OCI-LY3 (cell line): Measurements from ENCODE around the gene OSTM1.
"Not testable (repeated sequence)": the region's sequence is repeated elsewhere in the genome, so short reads cannot be mapped to it uniquely, and the experiment has no call there.

ENCODE experiments used
- H2AFZ ChIP-seq: fragments of 200-600, 300-600 bp; shearing (Covaris generic); 2 replicates; pipeline ENCODE4 v1.6.0; 2014; ENCODE audit warnings: antibody characterized with exemption, low read depth, low read length
- H3K27ac ChIP-seq: fragments of 200-600, 300-600 bp; sonication (generic); 2 replicates; pipeline ENCODE4 v1.5.1; 2014; ENCODE audit warnings: mild to moderate bottlenecking, low read length, moderate library complexity, mixed read lengths
- H3K27me3 ChIP-seq: fragments of 200-600, 300-600 bp; sonication (generic); 2 replicates; pipeline ENCODE4 v1.6.1; 2014; ENCODE audit warnings: low read depth, low read length, mixed read lengths
- H3K36me3 ChIP-seq: fragments of 200-600, 300-600 bp; sonication (generic); replicated peaks from 2 replicates; pipeline ENCODE3; 2014; ENCODE audit warnings: low read depth, low read length, mixed read lengths
- H3K4me1 ChIP-seq: fragments of 300-600, 200-600 bp; sonication (generic); 2 replicates; pipeline ENCODE4 v1.6.1; 2014; ENCODE audit warnings: low read length, mixed read lengths
- H3K4me2 ChIP-seq: fragments of 200-600, 300-600 bp; sonication (generic); 2 replicates; pipeline ENCODE4 v1.6.1; 2014; ENCODE audit warnings: low read length, mixed read lengths
- H3K4me3 ChIP-seq: fragments of 300-600, 200-600 bp; sonication (generic); 2 replicates; pipeline ENCODE4 v1.5.1; 2014; ENCODE audit warnings: antibody characterized with exemption, mild to moderate bottlenecking, low read length, moderate library complexity
- H3K79me2 ChIP-seq: fragments of 300-600, 200-600 bp; shearing (Covaris generic); 2 replicates; pipeline ENCODE4 v1.6.1; 2014; ENCODE audit warnings: mild to moderate bottlenecking, low read length, mixed read lengths
- H3K9ac ChIP-seq: fragments of 300-600, 200-600 bp; shearing (Covaris generic); 2 replicates; pipeline ENCODE4 v1.6.0; 2014; ENCODE audit warnings: mild to moderate bottlenecking, low read length, moderate library complexity
- H3K9me3 ChIP-seq: fragments of 200-600, 300-600 bp; shearing (Covaris generic); 2 replicates; pipeline ENCODE4 v1.6.1; 2014; ENCODE audit warnings: low read length, mixed read lengths; ENCODE audit not compliant: insufficient read depth
- H4K20me1 ChIP-seq: fragments of 200-600, 300-600 bp; sonication (generic); 2 replicates; pipeline ENCODE4 v1.6.1; 2016; ENCODE audit warnings: low read length, mixed read lengths; ENCODE audit not compliant: insufficient read depth
- CTCF ChIP-seq: fragments of 200-600, 300-600 bp; sonication (generic); IDR thresholded peaks from 2 replicates; pipeline ENCODE4 v1.5.1; 2014; ENCODE audit warnings: antibody characterized with exemption, low read length, low read depth
- EZH2phosphoT487 ChIP-seq: fragments of 200-600 bp; shearing (Covaris generic); IDR thresholded peaks from 2 replicates; pipeline ENCODE4 v1.6.1; 2018; ENCODE audit warnings: antibody characterized with exemption, mixed run types, low read depth

Gene OSTM1

DNA sequence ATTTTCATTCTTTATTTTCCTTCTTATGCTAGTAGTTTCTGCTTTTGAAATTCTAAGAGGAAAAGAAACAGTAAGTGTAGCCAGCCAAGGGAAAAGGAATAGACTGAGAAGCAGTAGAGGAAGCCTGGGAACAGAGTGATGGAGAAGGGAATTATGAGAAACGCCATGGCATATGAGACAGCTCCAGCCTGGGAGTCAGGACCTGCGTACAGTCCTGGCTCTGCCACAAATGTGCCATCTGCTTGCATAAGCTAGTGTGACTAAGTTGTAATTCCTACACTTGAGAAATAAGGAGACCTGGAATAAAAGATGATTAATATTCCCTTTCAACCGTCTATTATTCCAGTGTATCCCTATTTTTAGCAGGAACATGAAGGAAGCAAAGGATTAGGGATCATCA lies 47.5 kb downstream of the OSTM1 start:
- no peak overlapping the region for H3K4me3 ChIP-seq
- H3K27me3 ChIP-seq, result no peaks in the 10 kb centered on the region
- H3K9ac ChIP-seq, result no peak overlapping the region
- H4K20me1 ChIP-seq, result no peaks in the 10 kb centered on the region
- no peak overlapping the region for H3K27ac ChIP-seq
- no peak overlapping the region for H3K4me2 ChIP-seq
- H3K4me1 ChIP-seq, result no peaks in the 10 kb centered on the region
- no peaks in the 10 kb centered on the region for H3K36me3 ChIP-seq
- H3K9me3 ChIP-seq, result no peaks in the 10 kb centered on the region
- no peak for TF ChIP-seq EZH2phosphoT487
- TF ChIP-seq CTCF, result no peak
- no peaks in the 10 kb centered on the region for H3K79me2 ChIP-seq
- no peak overlapping the region for H2AFZ ChIP-seq

DNA sequence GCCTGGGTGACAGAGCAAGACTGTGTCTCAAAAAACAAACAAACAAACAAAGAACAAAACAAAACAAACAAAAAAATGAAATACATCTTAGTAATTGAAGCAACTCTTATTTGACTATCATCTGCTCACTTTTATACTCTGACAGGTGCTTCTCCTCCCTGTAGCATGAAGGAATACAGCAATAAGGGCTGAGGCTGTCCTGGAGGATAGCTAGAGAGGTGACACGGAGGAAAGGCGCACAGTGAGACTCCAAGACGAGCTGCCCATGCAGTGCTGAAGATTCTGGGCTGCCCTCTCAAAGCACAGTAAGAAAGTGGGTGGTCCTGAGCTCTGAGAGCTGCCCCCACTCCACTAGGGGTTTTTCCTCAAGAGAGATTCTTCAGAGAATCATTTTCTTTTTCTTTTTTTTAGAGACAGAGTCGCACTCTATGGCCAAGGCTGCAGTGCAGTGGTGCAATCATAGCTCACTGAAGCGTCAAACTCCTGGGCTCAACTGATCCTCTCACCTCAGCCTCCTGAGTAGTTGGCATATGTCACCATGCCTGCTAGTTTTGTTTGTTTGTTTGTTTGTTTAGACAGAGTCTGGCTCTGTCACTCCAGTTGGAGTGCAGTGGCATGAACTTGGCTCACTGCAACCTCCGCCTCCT lies 50.0 kb downstream of the OSTM1 start:
- no peaks in the 10 kb centered on the region for H4K20me1 ChIP-seq
- H3K27me3 ChIP-seq, result no peaks in the 10 kb centered on the region
- H3K79me2 ChIP-seq, result no peaks in the 10 kb centered on the region
- no peaks in the 10 kb centered on the region for H3K9me3 ChIP-seq
- no peak overlapping the region for H3K27ac ChIP-seq
- H3K4me1 ChIP-seq, result no peaks in the 10 kb centered on the region
- H2AFZ ChIP-seq, result no peak overlapping the region
- no peak for TF ChIP-seq CTCF
- no peak for TF ChIP-seq EZH2phosphoT487
- H3K36me3 ChIP-seq, result no peaks in the 10 kb centered on the region
- H3K4me2 ChIP-seq, result no peak overlapping the region
- no peak overlapping the region for H3K9ac ChIP-seq
- H3K4me3 ChIP-seq, result no peak overlapping the region

DNA sequence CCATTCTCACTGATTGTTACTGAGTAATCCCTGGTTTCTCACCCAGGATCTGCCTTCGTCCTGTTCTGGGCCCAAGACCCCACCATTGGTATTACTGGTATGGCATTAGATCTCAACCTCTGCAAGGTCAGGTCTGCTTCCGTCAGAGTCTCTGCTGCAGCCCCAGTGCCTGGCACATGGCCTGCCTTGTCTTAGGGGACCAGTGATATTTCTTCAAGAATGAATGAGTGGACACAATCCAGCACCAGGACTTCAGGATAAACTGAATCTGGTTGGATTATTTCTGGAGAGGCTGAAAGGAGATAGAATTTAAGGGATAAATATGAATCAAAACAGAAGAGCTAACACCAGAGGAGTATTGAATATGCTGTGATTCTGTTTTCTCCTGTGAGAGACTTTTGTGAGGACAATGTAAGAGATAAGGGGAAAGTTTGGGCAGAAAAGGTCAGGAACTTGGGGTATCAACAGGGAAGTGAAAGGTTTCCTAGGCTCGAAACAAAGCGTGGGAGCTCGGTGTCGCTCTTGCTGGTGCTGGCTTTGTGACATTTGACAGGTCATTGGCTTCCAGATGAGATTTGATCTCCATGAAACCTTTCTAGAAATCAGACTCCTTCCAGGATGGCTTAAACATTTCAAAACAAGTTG lies 53.9 kb downstream of the OSTM1 start:
- Histone ChIP-seq H3K79me2 (no peaks in the 10 kb centered on the region), H3K9me3 (no peaks in the 10 kb centered on the region), H3K27me3 (no peaks in the 10 kb centered on the region), H3K36me3 (no peaks in the 10 kb centered on the region), H2AFZ (no peak overlapping the region), H3K27ac (no peak overlapping the region), H3K4me2 (no peak overlapping the region), H4K20me1 (no peaks in the 10 kb centered on the region), H3K9ac (no peak overlapping the region), H3K4me1 (no peaks in the 10 kb centered on the region), H3K4me3 (no peak overlapping the region)
- TF ChIP-seq CTCF (no peak), EZH2phosphoT487 (no peak)

DNA sequence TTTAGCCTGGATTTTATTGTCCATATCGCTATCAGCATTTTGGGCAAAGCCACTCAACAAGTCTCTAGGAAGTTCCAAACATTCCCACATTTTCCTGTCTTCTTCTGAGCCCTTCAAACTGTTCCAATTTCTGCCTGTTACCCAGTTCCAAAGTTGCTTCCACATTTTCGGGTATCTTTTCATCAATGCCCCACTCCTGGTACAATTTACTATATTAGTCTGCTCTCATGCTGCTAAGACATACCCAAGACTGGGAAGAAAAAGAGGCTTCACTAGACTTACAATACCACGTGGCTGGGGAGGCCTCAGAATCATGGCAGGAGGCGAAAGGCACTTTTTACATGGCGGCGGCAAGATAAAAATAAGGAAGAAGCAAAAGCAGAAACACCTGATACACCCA lies 58.3 kb downstream of the OSTM1 start:
- H3K36me3 ChIP-seq, H3K9me3 ChIP-seq, H3K27me3 ChIP-seq, H2AFZ ChIP-seq, H3K4me3 ChIP-seq, H4K20me1 ChIP-seq, H3K79me2 ChIP-seq, H3K4me2 ChIP-seq, H3K9ac ChIP-seq, H3K4me1 ChIP-seq, H3K27ac ChIP-seq: not testable (repeated sequence)
